GM23338 (cell line): ENCODE data around the gene CCDC184. TPM values are rescaled to one million over a fixed set of nuclear protein-coding genes. Genes with fewer than 3 reads are reported as not detected.

ENCODE experiments used
- ATAC-seq: fragments of 200-7000 bp; cut with Tn5 transposase; 3 replicates; pipeline ENCODE4 v1.9.1; 2020
- DNase-seq: peaks from one replicate; pipeline ENCODE4 v3.0.0-alpha.2; 2015; ENCODE audit warnings: low spot score
- H2AFZ ChIP-seq: fragments of 200-600 bp; sonication (generic); 2 replicates; pipeline ENCODE4 v1.8.0; 2016; ENCODE audit warnings: antibody characterized with exemption, mild to moderate bottlenecking, moderate library complexity
- H3F3A ChIP-seq: fragments of 200-600 bp; sonication (generic); replicated peaks from 2 replicates; pipeline ENCODE4 v1.8.0; 2017; ENCODE audit warnings: antibody characterized with exemption, mixed run types, low read depth
- H3K27ac ChIP-seq: fragments of 200-600 bp; sonication (generic); 2 replicates; pipeline ENCODE4 v1.6.1; 2016; ENCODE audit warnings: low read depth
- H3K27me3 ChIP-seq: fragments of 200-600 bp; sonication (generic); 2 replicates; pipeline ENCODE4 v1.8.0; 2016; ENCODE audit warnings: mild to moderate bottlenecking, mixed run types, moderate library complexity; ENCODE audit not compliant: insufficient read depth
- H3K36me3 ChIP-seq: fragments of 200-600 bp; sonication (generic); 2 replicates; pipeline ENCODE4 v1.8.0; 2016; ENCODE audit warnings: mild to moderate bottlenecking; ENCODE audit not compliant: insufficient read depth
- H3K4me1 ChIP-seq: fragments of 200-600 bp; sonication (generic); 2 replicates; pipeline ENCODE4 v1.8.0; 2016; ENCODE audit warnings: mild to moderate bottlenecking, moderate library complexity; ENCODE audit not compliant: insufficient read depth
- H3K4me2 ChIP-seq: fragments of 200-600 bp; sonication (generic); 2 replicates; pipeline ENCODE4 v1.7.1; 2017; ENCODE audit warnings: mixed run types
- H3K4me3 ChIP-seq: fragments of 200-600 bp; sonication (generic); 2 replicates; pipeline ENCODE4 v1.6.1; 2016; ENCODE audit warnings: mixed run types
- H3K79me2 ChIP-seq: fragments of 200-600 bp; sonication (generic); replicated peaks from 2 replicates; pipeline ENCODE4 v1.8.0; 2017; ENCODE audit warnings: mild to moderate bottlenecking; ENCODE audit not compliant: insufficient read depth
- H3K9me2 ChIP-seq: fragments of 200-600 bp; sonication (generic); 2 replicates; pipeline ENCODE4 v1.8.0; 2017; ENCODE audit not compliant: insufficient read depth
- H4K20me1 ChIP-seq: fragments of 200-600 bp; sonication (generic); replicated peaks from 2 replicates; pipeline ENCODE4 v1.8.0; 2017; ENCODE audit warnings: mild to moderate bottlenecking; ENCODE audit not compliant: insufficient read depth
- H3K27ac Mint-ChIP-seq: 2 replicates; pipeline ENCODE4 v1.8.0; 2020; ENCODE audit warnings: inconsistent platforms, mild to moderate bottlenecking, moderate library complexity, mixed read lengths
- H3K27me3 Mint-ChIP-seq: 3 replicates; pipeline ENCODE4 v1.8.0; 2022; ENCODE audit warnings: low read depth, mild to moderate bottlenecking, moderate library complexity, mixed read lengths, inconsistent platforms; ENCODE audit not compliant: insufficient read depth, poor library complexity
- H3K36me3 Mint-ChIP-seq: 3 replicates; pipeline ENCODE4 v1.8.0; 2021; ENCODE audit warnings: low read depth, mild to moderate bottlenecking, inconsistent platforms, moderate library complexity, mixed read lengths
- H3K4me1 Mint-ChIP-seq: 3 replicates; pipeline ENCODE4 v1.8.0; 2020; ENCODE audit warnings: mild to moderate bottlenecking, inconsistent platforms, mixed read lengths
- H3K4me3 Mint-ChIP-seq: 3 replicates; pipeline ENCODE4 v1.8.0; 2021; ENCODE audit warnings: moderate library complexity, mild to moderate bottlenecking, inconsistent platforms, mixed read lengths
- H3K9me3 Mint-ChIP-seq: 3 replicates; pipeline ENCODE4 v1.8.0; 2020; ENCODE audit warnings: moderate library complexity, mild to moderate bottlenecking, inconsistent platforms, mixed read lengths
- CREB1 ChIP-seq: fragments of 250-450 bp; sonication (Bioruptor Pico); IDR thresholded peaks from 2 replicates; pipeline ENCODE4 v1.5.0; 2020; ENCODE audit warnings: low read depth, mild to moderate bottlenecking, moderate library complexity
- ETS1 ChIP-seq: IDR thresholded peaks from 2 replicates; pipeline ENCODE4 v1.6.1; 2016; ENCODE audit warnings: antibody characterized with exemption
- JUNB ChIP-seq: IDR thresholded peaks from one replicate; pipeline ENCODE4 v1.6.1; 2016; ENCODE audit warnings: antibody characterized with exemption; ENCODE audit not compliant: unreplicated experiment
- NANOG ChIP-seq: IDR thresholded peaks from 2 replicates; pipeline ENCODE4 v1.6.1; 2016; ENCODE audit warnings: antibody characterized with exemption, borderline replicate concordance
- REST ChIP-seq: IDR thresholded peaks from one replicate; pipeline ENCODE4 v1.6.1; 2018; ENCODE audit warnings: antibody characterized with exemption; ENCODE audit not compliant: unreplicated experiment
- STAT1 ChIP-seq: IDR thresholded peaks from one replicate; pipeline ENCODE4 v1.6.1; 2016; ENCODE audit warnings: antibody characterized with exemption; ENCODE audit not compliant: unreplicated experiment
- ZNF114 ChIP-seq: fragments of 250-450 bp; sonication (Bioruptor Pico); IDR thresholded peaks from 2 replicates; pipeline ENCODE4 v1.5.0; 2020; ENCODE audit warnings: mild to moderate bottlenecking, moderate library complexity
- ZNF331 ChIP-seq: fragments of 250-450 bp; sonication (Bioruptor Pico); IDR thresholded peaks from 2 replicates; pipeline ENCODE4 v1.5.0; 2020; ENCODE audit warnings: low read depth, mild to moderate bottlenecking, moderate library complexity
- polyA plus RNA-seq: library from polyadenylated mRNA; unstranded; fragments of >200 nt; fragmentation: Nextera tagmentation; extraction: Ambion mirVana; gene quantifications from 2 replicates; pipeline ENCODE4 v1.2.1, GENCODE V29; 2016
- total RNA-seq: library from RNA; depleted of rRNA; stranded (reverse); fragments of >200 nt; shearing (Covaris generic); gene quantifications from 2 replicates; pipeline ENCODE4 v1.2.3, GENCODE V29; 2014
- TF ChIP-seq, protein P1 (sequence below), 2 experiments: fragments of 200-600 bp in 1 of 2; sonication (generic) in 1 of 2; conservative IDR thresholded peaks; 2 replicates each; pipeline versions ENCODE4 v1.5.1 to v1.6.1; 2016 to 2017; ENCODE audit warnings: antibody characterized with exemption in 2 of 2, low read depth in 2 of 2, mild to moderate bottlenecking in 2 of 2, moderate library complexity in 1 of 2

The CCDC184 gene
- total and polyA plus RNA-seq, 2 experiments from 2014 or later: 1.8 to 2.8 TPM

- TF ChIP-seq REST (no peak), ETS1 (no peak), ZNF114 (no peak), CREB1 (CRISPR knock-in tag) (no peak), ZNF331 (CRISPR knock-in tag) (no peak), STAT1 (no peak), JUNB (no peak)
- TF ChIP-seq, protein P1, sequence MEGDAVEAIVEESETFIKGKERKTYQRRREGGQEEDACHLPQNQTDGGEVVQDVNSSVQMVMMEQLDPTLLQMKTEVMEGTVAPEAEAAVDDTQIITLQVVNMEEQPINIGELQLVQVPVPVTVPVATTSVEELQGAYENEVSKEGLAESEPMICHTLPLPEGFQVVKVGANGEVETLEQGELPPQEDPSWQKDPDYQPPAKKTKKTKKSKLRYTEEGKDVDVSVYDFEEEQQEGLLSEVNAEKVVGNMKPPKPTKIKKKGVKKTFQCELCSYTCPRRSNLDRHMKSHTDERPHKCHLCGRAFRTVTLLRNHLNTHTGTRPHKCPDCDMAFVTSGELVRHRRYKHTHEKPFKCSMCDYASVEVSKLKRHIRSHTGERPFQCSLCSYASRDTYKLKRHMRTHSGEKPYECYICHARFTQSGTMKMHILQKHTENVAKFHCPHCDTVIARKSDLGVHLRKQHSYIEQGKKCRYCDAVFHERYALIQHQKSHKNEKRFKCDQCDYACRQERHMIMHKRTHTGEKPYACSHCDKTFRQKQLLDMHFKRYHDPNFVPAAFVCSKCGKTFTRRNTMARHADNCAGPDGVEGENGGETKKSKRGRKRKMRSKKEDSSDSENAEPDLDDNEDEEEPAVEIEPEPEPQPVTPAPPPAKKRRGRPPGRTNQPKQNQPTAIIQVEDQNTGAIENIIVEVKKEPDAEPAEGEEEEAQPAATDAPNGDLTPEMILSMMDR (conservative IDR thresholded peaks at IDR 0.05; ENCODE audit: low read depth in 2 of 2): no peak
Observed at GRCh38 chr12:48177982-48178381, 5.5 kb upstream of the CCDC184 start (continued).

DNA sequence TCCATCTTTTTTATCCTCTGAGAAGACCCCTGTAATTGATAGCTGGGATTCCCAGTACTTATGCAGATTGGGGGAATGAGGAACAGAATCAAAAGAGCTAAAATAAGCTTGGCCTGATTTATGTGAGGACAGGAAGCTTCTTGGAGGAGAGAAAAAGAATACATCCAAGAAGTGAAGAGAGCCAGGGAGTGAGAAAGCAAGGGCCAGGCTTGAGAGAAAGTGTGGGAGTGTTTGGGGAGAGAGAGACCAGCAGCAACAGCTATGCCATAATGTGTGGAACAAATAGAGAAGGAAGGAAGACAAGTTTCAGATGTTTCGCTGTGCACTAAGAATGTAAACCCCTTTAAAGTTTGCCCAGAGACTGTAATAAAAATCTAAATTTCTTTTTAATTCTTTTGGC, 4.0 kb upstream of the CCDC184 start:
- Histone ChIP-seq H3K4me2 (no peak overlapping the region), H3K4me3 (no peak overlapping the region), H2AFZ (no peak overlapping the region), H3K27me3 (peaks cover 44% of the 10 kb centered on the region), H3K4me1 (peaks cover 29% of the 10 kb centered on the region), H3K27ac (no peak overlapping the region), H3K79me2 (no peaks in the 10 kb centered on the region), H3K36me3 (no peaks in the 10 kb centered on the region), H4K20me1 (no peaks in the 10 kb centered on the region), H3K9me2 (no peaks in the 10 kb centered on the region), H3F3A (peaks cover 3% of the 10 kb centered on the region; the same call in 1 of the 2 replicates)
- Mint-ChIP-seq H3K9me3 (no peaks in the 10 kb centered on the region), H3K36me3 (no peaks in the 10 kb centered on the region), H3K4me1 (peaks cover 37% of the 10 kb centered on the region), H3K4me3 (no peak overlapping the region), H3K27ac (no peak overlapping the region), H3K27me3 (peaks cover 27% of the 10 kb centered on the region)
- no peak for ATAC-seq
- no peak for DNase-seq
- TF ChIP-seq NANOG (no peak), REST (no peak)
- TF ChIP-seq, protein P1 (conservative IDR thresholded peaks at IDR 0.05; ENCODE audit: low read depth in 2 of 2): no peak
